ENCODE measurements around the gene SLC35A3. TPM values are rescaled to one million over a fixed set of nuclear protein-coding genes. Genes with fewer than 3 reads are reported as not detected.
"Not testable (repeated sequence)": the region's sequence is repeated elsewhere in the genome, so short reads cannot be mapped to it uniquely, and the experiment has no call there.

Gene SLC35A3
- total RNA-seq, 1 donor from 2014 or later: 23.8 TPM

GRCh38 chr1:100010804-100011203 is 41.0 kb downstream of the SLC35A3 start:
- ATAC-seq (no peak), DNase-seq (ENCODE audit: low spot score) (no peak)
- intact Hi-C loops (cut with DNase I): no loop called here

GRCh38 chr1:100019220-100019619 is 49.4 kb downstream of the SLC35A3 start:
- no peak for ATAC-seq
- DNase-seq (ENCODE audit: low spot score): no peak
- intact Hi-C loops (cut with DNase I): no loop called here

- DNase-seq (ENCODE audit: low spot score): no peak
- intact Hi-C loops (cut with DNase I): no loop called here
- ATAC-seq: no peak
Observed at GRCh38 chr1:100023482-100023881, 53.7 kb downstream of the SLC35A3 start.

GRCh38 chr1:100027212-100027611 is 57.4 kb downstream of the SLC35A3 start:
- intact Hi-C loops (cut with DNase I): no loop called here
- ATAC-seq (no peak), DNase-seq (ENCODE audit: low spot score) (no peak)

GRCh38 chr1:100028765-100029164 is 59.0 kb downstream of the SLC35A3 start:
- DNase-seq (ENCODE audit: low spot score): no peak
- ATAC-seq: no peak
- intact Hi-C loops (cut with DNase I): no loop called here

- DNase-seq (ENCODE audit: low spot score) (no peak), ATAC-seq (no peak)
- intact Hi-C loops (cut with DNase I): no loop called here
Observed at GRCh38 chr1:100034470-100034869, 64.7 kb downstream of the SLC35A3 start.

GRCh38 chr1:100035214-100035613 is 65.4 kb downstream of the SLC35A3 start:
- intact Hi-C loops (cut with DNase I): no loop called here
- DNase-seq (ENCODE audit: low spot score): no peak
- no peak for ATAC-seq

- intact Hi-C loops (cut with DNase I): no loop called here
- DNase-seq (ENCODE audit: low spot score): no peak
- ATAC-seq: no peak
Observed at GRCh38 chr1:100036718-100037655, 67.2 kb downstream of the SLC35A3 start.

- no peak for ATAC-seq
- DNase-seq (ENCODE audit: low spot score): no peak
- intact Hi-C loops (cut with DNase I): no loop called here
Observed at GRCh38 chr1:100037656-100037926, 67.8 kb downstream of the SLC35A3 start.

GRCh38 chr1:100037927-100038659 is 68.3 kb downstream of the SLC35A3 start:
- ATAC-seq: peak; percentile 99
- intact Hi-C loops (cut with DNase I): no loop called here
- peak; percentile 95 for DNase-seq (ENCODE audit: low spot score)

GRCh38 chr1:100038660-100039287 is 69.0 kb downstream of the SLC35A3 start:
- DNase-seq (ENCODE audit: low spot score) (peak; percentile 73), ATAC-seq (peak; percentile 25)
- intact Hi-C loops (cut with DNase I): no loop called here

- intact Hi-C loops (cut with DNase I): no loop called here
- DNase-seq (ENCODE audit: low spot score) (no peak), ATAC-seq (no peak)
Observed at GRCh38 chr1:100039591-100039990, 69.8 kb downstream of the SLC35A3 start.

- no peak for DNase-seq (ENCODE audit: low spot score)
- intact Hi-C loops (cut with DNase I): no loop called here
- no peak for ATAC-seq
Observed at GRCh38 chr1:100045206-100045605, 75.4 kb downstream of the SLC35A3 start.

- intact Hi-C loops (cut with DNase I); ATAC-seq; DNase-seq (ENCODE audit: low spot score): not testable (repeated sequence)
Observed at GRCh38 chr1:100047235-100047708, 77.5 kb downstream of the SLC35A3 start.

- ATAC-seq (no peak), DNase-seq (ENCODE audit: low spot score) (no peak)
- intact Hi-C loops (cut with DNase I): no loop called here
Observed at GRCh38 chr1:100050139-100050538, 80.3 kb downstream of the SLC35A3 start.

- DNase-seq (ENCODE audit: low spot score) (no peak), ATAC-seq (no peak)
- intact Hi-C loops (cut with DNase I): no loop called here
Observed at GRCh38 chr1:100051401-100051800, 81.6 kb downstream of the SLC35A3 start.

- intact Hi-C loops (cut with DNase I): no loop called here
- ATAC-seq (no peak), DNase-seq (ENCODE audit: low spot score) (no peak)
Observed at GRCh38 chr1:100051893-100052292, 82.1 kb downstream of the SLC35A3 start.

GRCh38 chr1:100053119-100053518 is 83.3 kb downstream of the SLC35A3 start:
- no peak for DNase-seq (ENCODE audit: low spot score)
- no peak for ATAC-seq
- intact Hi-C loops (cut with DNase I): no loop called here

GRCh38 chr1:100053727-100054126 is 83.9 kb downstream of the SLC35A3 start:
- no peak for ATAC-seq
- intact Hi-C loops (cut with DNase I): no loop called here
- DNase-seq (ENCODE audit: low spot score): no peak

- intact Hi-C loops (cut with DNase I): no loop called here
- no peak for DNase-seq (ENCODE audit: low spot score)
- no peak for ATAC-seq
Observed at GRCh38 chr1:100061681-100062080, 91.9 kb downstream of the SLC35A3 start.
